Heart left ventricle (tissue), 13 donors: ENCODE data around the gene AP3S2.

Experiments used
- CTCF ChIP-seq, 12 donors: fragments of 200-600 bp; sonication (generic) in 4 of 12; IDR thresholded peaks; one replicate each; pipeline versions ENCODE4 v1.5.0 to v1.8.0; 2018 to 2022; ENCODE audit warnings: antibody characterized with exemption in 12 of 12, mild to moderate bottlenecking in 5 of 12
- POLR2A ChIP-seq, 2 donors: fragments of 450-650 bp; IDR thresholded peaks; one replicate each; pipeline ENCODE4 v1.6.1; 2017; ENCODE audit warnings: antibody characterized with exemption in 2 of 2, mild to moderate bottlenecking in 2 of 2, moderate library complexity in 2 of 2
- donor health status: ischemic (EF 13 %, LVEDD 7.1; RV severe dilation, severe dysfunction).
- donor health status: DM: no; HTN: yes; CAD: no.
- donor health status: DM: no; HTN: no; CAD: no.
- donor health status: ischemic (EF 25% LVEDD 6.9; RV normal size, moderate dysfunction).
- donor health status: ischemic (EF 25% LVEDD 5.7; RV mildly dilated, moderate dysfunction).
- donor health status: ischemic (EF 35%, LVEDD 5.7; RV mildly dilated, moderate dysfunction).
- donor health status: nonischemic (EF 11% LVEDD 7.7; RV severe dilation, severe dysfunction).
- donor health status: DM: yes; HTN: yes; CAD: no.
- donor health status: PGD.
- donor health status: ischemic (EF 29% LVEDD 5.4; RV normal size, mild dysfunction).
- donor health status: nonischemic (EF 23%, LVEDD 6.1; RV moderate dilation, normal function).

DNA sequence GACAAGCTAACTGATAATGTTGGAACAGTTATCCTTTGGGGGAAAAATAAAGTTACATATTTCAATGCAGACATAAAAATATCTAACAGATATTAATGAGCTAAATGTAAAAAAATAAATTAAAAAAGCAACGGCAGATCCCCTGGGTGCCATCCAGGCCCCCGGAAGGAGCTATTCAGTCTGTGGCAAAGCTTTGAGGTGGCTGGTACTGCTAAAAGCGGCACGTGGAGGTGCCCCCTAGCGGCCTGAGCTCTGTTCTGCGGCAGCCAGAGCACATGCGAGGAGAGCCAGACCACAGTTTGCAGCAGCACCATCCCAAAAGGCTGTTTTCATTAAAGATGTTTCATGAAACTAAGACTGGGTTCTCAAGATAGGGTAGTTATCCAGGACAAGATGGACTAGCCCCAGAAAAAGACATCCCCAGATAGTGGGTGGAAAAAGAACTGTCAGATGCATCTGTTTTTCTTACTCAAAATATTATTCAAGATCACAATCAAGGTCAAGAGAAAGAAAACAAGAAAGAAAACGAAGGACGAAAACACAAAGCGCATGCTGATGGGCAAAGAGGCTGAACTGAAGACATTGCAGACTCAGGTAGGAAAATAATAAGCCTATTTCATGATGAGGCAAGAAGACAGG, 18.7 kb downstream of the AP3S2 start:
- no peak for TF ChIP-seq POLR2A (IDR thresholded peaks at IDR 0.05)
- peak; percentile 87 to 98 (median 92) for TF ChIP-seq CTCF (IDR thresholded peaks at IDR 0.05)
